ENCODE results near the gene CX3CR1.

Gene CX3CR1

GRCh38 chr3:39251576-39251975 is 28.3 kb downstream of the CX3CR1 start:
- no peak overlapping the region for H3K27ac ChIP-seq
- no peak for TF ChIP-seq CTCF (conservative IDR thresholded peaks at IDR 0.05)

DNA sequence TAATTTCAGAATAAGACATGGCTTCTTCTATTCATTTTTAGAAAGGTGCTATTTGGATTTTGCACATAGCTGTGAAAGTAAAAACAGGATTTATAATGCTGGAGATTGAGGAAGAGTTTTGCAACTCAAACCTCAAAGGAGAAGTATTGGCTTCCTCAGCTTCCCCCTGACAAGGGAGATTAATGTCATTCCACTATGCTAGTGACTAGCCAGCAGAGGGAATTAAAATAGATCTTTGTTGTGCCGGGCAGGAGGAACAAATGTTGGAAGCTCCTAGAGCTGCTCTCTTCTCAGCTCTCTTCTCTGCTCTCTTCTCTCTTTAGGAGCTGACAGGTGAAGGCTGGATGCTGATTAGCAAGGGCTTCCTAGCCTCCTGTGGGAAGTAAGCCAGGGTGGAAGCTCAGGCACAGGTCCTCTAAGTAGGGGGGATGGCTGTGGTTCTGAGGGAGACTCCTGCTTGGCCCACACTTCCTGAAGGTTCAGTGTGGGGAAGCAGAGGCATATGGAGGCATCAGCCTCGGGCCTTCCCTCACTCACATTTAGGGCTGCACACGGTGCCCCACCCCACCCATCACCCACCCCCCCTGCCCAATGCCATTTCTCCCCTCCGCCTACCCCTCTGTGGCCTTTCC is 29.6 kb downstream of the CX3CR1 start:
- TF ChIP-seq CTCF (conservative IDR thresholded peaks at IDR 0.05), result no peak
- H3K27ac ChIP-seq, result no peak overlapping the region

DNA sequence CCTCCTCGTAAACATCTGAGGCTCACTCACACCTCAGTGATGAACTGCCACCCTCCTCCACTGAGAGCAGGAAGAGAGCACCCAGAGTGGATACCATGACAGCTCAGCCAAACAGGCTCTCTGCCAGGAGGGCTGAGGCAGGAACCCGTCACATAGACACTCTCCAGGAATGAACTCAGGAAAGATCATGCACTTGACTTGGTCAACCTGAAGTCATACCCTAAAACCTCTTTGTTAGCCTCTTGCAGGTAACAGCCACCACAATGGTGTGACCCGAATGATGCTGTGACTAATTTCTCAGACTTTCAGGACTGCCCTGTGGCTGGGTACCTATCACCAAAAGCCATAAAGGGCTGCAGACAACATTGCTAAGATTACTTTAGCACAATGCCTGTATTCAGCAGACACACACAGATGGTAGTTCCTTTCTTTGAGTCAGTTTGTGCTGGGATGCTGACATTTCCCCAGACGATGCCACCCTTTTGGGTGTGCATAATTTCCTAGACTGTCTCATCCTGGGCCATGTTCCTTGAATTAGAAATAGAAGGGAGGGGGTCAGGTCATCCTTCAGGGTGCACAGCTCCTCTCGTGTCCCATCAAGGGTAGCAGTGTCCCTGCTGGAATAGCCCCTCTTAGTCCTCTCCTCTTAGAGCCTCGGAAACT is 30.3 kb downstream of the CX3CR1 start:
- no peak for TF ChIP-seq CTCF (conservative IDR thresholded peaks at IDR 0.05)

GRCh38 chr3:39241561-39241960 is 38.3 kb downstream of the CX3CR1 start:
- no peak overlapping the region for H3K27ac ChIP-seq
- no peak for TF ChIP-seq CTCF (conservative IDR thresholded peaks at IDR 0.05)

More for the DNA sequence above, 30.3 kb downstream of the CX3CR1 start:
- no peak overlapping the region for H3K27ac ChIP-seq

- H3K27ac ChIP-seq, result no peak overlapping the region
- no peak for TF ChIP-seq CTCF (conservative IDR thresholded peaks at IDR 0.05)
Observed at GRCh38 chr3:39237027-39237426, 42.8 kb downstream of the CX3CR1 start.

GRCh38 chr3:39234651-39235050 is 45.2 kb downstream of the CX3CR1 start:
- TF ChIP-seq CTCF (conservative IDR thresholded peaks at IDR 0.05), result no peak
- H3K27ac ChIP-seq, result no peak overlapping the region

GRCh38 chr3:39232859-39233258 is 47.0 kb downstream of the CX3CR1 start:
- no peak overlapping the region for H3K27ac ChIP-seq
- TF ChIP-seq CTCF (conservative IDR thresholded peaks at IDR 0.05), result no peak
